Activated T-cell treated with anti-CD3 and anti-CD28 coated beads for 48 hours (primary cell): ENCODE results near the gene GLIS1.

ENCODE experiments used
- DNase-seq: peaks from one replicate; pipeline ENCODE4 v3.0.0-alpha.2; 2020; ENCODE audit warnings: low read depth

The GLIS1 gene

DNA sequence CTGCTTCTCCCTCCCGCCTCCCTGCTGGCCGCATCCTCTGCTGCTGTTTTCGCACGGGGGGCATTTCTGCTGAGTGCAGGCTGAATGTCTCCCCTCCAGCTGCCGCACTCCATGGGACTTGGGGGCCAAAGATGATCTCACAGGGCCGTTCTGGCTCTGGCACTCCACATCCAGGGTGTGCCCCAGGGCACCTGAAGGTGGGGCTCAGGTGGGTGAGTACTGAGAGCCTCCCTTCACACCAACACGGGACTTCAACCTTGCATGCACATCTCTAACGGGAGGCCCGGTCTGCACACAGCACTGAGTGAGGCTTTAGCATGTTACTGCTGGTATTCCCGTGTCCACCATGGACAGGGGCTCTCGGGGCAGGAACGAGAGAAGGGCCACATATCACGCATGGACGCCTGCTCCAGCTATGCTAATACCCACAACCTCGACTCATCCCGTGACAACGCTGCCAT is 190.9 kb downstream of the GLIS1 start:
- DNase-seq, result no peak

GRCh38 chr1:53547231-53547790 is 191.7 kb downstream of the GLIS1 start:
- no peak for DNase-seq

- DNase-seq, result no peak
These were observed 192.4 kb downstream of the GLIS1 start for GRCh38 chr1:53546409-53547155.

DNA sequence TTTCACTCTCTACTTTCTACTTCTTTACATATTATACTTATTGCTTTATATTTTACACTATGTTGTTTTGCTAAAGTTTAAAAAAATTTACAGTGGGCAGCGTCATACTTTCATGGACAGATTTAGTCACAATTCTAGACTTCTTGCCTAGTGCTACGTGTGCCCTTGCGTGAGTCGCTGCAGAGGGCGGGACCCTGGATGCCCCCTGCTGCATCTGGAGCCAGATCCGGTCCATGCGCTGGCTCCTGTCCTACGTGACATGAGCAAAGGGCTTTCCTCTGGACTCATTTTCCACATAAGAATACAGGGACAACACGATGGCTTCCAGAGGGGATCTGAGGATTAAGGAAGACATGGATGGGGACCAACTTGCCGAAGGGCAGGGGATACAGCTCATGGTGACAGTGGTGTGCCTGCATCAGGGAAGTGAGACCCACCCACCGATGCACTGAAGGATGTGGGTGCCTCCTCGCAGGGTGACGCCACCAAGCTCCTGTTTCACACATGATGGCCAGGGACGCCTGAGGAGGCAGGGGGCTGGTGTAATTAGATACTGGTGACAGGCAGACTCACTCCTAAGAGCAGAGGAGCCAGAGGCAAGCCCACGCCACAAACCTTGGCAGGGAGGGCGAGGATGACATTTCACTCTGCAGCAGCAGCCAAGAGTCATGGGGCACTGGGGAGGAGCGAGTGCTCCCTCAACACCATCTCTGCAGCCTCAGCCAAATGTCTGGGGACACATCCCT is 193.1 kb downstream of the GLIS1 start:
- no peak for DNase-seq

DNA sequence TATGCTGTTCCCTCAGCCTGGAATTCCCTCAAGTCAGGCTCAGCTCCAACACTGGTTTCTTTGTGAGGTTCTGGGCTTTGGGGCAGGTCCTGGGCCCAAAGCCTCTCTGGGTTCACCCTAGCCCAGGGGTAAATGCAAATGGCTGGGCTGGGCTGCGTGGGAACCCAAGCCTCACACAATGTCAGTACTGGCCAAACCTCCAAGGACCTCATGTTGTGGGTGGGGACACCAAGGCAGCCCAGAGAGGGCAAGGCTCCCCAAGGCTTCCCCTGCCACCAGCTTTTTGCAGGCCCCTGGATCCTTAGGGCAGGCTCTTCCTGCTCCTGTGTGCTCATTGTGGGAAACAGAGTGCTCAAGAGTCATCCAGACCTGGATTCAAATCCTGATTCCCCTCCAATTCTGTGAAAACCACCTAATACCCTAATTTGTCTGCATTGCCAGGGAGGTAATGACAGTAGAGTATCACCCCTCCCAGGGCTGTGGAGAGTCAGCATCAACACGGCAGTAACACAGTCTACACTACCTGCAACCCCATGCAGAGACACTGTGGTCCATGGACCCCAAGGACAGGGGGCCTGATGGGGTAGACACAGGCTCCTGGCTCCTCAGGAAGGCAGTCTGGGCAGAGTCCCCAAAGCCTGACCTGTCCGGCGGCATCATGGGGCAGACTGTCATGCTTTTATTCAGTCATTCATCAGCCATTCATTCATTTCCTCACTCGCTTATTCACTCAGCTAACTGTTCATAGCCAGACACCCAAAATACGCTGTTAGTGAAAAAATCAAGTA is 194.0 kb downstream of the GLIS1 start:
- no peak for DNase-seq

- no peak for DNase-seq
These were observed 194.9 kb downstream of the GLIS1 start for GRCh38 chr1:53543778-53544695.

GRCh38 chr1:53543130-53543777 is 195.7 kb downstream of the GLIS1 start:
- no peak for DNase-seq

GRCh38 chr1:53542551-53542950 is 196.4 kb downstream of the GLIS1 start:
- DNase-seq, result no peak

GRCh38 chr1:53541761-53542550 is 197.0 kb downstream of the GLIS1 start:
- DNase-seq, result no peak

GRCh38 chr1:53541263-53541625 is 197.7 kb downstream of the GLIS1 start:
- DNase-seq, result no peak

DNA sequence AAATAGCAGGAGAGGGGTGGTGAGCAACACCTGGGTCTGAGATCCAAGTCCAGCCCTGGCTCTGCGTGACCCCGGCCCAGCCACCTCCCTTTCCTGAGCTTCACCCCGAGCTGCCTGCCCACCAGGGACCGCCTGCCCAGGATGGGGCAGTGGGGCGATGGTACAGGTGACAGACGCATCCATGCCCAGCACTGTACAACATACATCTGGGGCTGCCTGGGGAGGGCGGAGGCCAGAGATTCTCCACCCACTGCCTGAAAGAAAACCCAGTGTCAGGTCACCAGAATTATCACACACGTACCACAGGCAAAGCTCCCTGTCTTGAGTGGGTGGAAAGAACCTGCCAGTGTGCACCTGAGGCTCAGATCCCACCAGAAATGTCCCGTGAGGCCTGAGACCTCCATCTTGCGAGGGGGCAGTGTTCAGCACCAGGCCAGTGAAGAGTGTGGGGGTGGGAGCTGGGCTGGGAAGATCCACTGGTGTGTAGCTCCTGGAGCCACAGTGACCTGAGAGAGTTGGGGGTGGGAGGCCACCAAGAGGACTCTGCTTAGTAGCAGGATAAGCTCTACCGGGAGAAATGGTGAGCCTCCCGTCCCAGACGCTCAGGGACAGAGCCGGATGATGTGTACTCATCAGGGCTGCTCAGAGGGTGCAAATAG is 198.2 kb downstream of the GLIS1 start:
- DNase-seq, result no peak

DNA sequence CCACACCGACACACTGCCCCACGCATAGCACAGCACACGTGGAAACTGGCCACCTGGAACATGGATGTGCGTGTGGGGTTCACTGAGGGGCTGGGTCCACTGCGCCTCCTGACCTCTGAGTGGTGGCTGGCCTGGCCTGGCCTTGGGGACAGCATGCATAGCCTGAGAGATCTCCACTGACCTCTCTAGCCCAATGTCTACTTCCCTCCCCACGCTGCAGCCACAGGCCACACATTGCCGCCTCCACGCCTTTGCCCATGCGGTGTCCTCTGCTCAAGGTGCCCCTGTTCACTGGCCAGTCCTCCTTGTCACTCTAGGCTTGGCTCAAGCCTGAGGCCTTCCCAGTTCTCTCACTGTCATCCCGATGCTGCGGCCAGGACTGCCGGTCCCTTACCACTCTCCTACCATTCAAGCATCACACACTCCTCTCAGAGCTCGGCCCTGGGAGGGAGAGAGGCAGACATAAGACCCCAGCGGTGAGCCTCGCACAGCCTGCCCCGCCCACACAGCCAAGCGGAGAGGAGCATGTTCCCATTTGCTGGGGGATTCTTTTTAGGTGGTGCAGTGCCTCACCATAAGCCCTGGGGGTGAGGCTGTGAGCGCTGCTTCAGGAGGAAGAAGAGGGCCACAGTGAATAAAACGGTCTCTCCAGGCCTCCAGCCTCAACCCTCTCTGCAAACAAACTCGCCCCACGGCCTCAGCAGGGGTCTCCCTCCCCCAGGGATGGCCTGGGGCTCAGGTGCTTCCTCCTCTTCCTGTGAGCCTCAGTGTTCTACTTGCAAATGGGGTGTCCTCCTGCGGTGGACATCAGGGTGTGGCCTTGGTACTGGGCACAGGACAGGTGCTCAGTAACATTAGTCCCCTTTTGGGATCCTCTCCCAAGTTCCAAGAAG is 199.0 kb downstream of the GLIS1 start:
- DNase-seq, result no peak

DNA sequence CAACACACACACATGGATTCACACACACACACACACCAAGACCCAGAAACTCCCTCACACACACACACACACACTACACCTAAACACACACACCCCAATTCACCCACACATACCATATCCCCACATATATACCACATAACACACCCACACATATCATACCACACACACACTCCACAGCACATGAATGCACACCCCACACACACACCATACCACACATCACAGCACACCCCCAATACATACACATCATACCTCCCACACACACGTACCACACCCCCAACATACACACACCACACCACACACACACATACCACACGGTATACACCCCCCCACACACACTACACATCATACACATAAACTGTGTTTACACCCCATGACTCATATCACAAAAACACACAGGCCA is 199.7 kb downstream of the GLIS1 start:
- DNase-seq, result no peak

- no peak for DNase-seq
These were observed 202.4 kb downstream of the GLIS1 start for GRCh38 chr1:53536606-53537005.

- no peak for DNase-seq
These were observed 203.1 kb downstream of the GLIS1 start for GRCh38 chr1:53535846-53536245.

DNA sequence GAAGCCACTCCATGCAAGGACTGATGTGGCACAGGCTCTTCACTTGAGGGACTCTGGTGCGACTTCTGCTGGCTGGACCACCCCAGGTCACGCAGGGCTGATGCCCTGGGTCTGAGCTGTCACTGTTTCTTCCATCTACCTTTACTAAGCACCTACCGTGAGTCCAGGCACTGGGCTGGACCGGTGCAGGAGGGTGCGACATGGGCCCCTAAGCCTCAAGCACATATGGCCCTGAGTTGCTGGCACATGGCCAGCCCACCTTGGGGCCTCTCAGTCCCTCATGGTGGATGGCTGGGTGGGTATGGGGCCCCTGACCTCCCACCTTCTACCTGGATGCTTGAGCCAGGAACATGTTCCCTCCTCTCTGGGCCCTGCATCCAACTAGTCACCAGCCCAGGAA is 203.7 kb downstream of the GLIS1 start:
- DNase-seq, result no peak

- no peak for DNase-seq
These were observed 206.1 kb downstream of the GLIS1 start for GRCh38 chr1:53532912-53533311.

GRCh38 chr1:53532377-53532776 is 206.6 kb downstream of the GLIS1 start:
- DNase-seq, result no peak
